Lung microvascular endothelial cell (primary cell): ENCODE results near the gene LEKR1. TPM values are rescaled to one million over a fixed set of nuclear protein-coding genes. Genes with fewer than 3 reads are reported as not detected.
"Not testable (repeated sequence)": the region's sequence is repeated elsewhere in the genome, so short reads cannot be mapped to it uniquely, and the experiment has no call there.

ENCODE experiments used
- DNase-seq, 2 donors: peaks; one replicate each; pipeline versions ENCODE4 v3.0.0 to v3.0.0-alpha.2; 2010; ENCODE audit warnings: low read depth in 2 of 2
- total RNA-seq: library from RNA; depleted of rRNA; stranded (reverse); fragments of >200 nt; gene quantifications from 2 replicates; pipeline ENCODE4 v1.2.1, GENCODE V29; 2014

The LEKR1 gene
- under 0.01 and 0.60 TPM in 2 replicates for total RNA-seq

GRCh38 chr3:156826144-156826895, at the start of gene LEKR1:
TSS of gene LEKR1 (plus strand) at chr3:156826353. CDS start at chr3:156829330, 2,977 bp downstream.
- peak; percentile 93 to 96 for DNase-seq

GRCh38 chr3:156776871-156777270, 49.3 kb upstream of the LEKR1 start:
- DNase-seq = no peak

- DNase-seq = peak in 1 of 2 donors; percentile 67
Measured at GRCh38 chr3:156781310-156782230, 44.6 kb upstream of the LEKR1 start.

- DNase-seq = peak in 1 of 2 donors; percentile 34
Measured at GRCh38 chr3:156782319-156782718, 43.8 kb upstream of the LEKR1 start.

GRCh38 chr3:156782921-156783320, 43.2 kb upstream of the LEKR1 start:
- DNase-seq = peak in 1 of 2 donors; percentile 4

GRCh38 chr3:156787001-156787400, 39.2 kb upstream of the LEKR1 start:
- DNase-seq = no peak

GRCh38 chr3:156787926-156788663, 38.1 kb upstream of the LEKR1 start:
- peak in 1 of 2 donors; percentile 68 for DNase-seq

- no peak for DNase-seq
Measured at GRCh38 chr3:156788846-156789245, 37.3 kb upstream of the LEKR1 start.

- DNase-seq = no peak
Measured at GRCh38 chr3:156790156-156790555, 36.0 kb upstream of the LEKR1 start.

- no peak for DNase-seq
Measured at GRCh38 chr3:156792114-156792513, 34.0 kb upstream of the LEKR1 start.

GRCh38 chr3:156792536-156792935, 33.6 kb upstream of the LEKR1 start:
- no peak for DNase-seq

- peak in 1 of 2 donors; percentile 37 for DNase-seq
Measured at GRCh38 chr3:156792945-156793344, 33.2 kb upstream of the LEKR1 start.

- DNase-seq = no peak
Measured at GRCh38 chr3:156793400-156793799, 32.8 kb upstream of the LEKR1 start.

GRCh38 chr3:156793851-156794250, 32.3 kb upstream of the LEKR1 start:
- no peak for DNase-seq

- DNase-seq = peak in 1 of 2 donors; percentile 49
Measured at GRCh38 chr3:156795890-156796481, 30.2 kb upstream of the LEKR1 start.

GRCh38 chr3:156797368-156797767, 28.8 kb upstream of the LEKR1 start:
- DNase-seq = no peak

- DNase-seq = not testable (repeated sequence)
Measured at GRCh38 chr3:156800287-156800686, 25.9 kb upstream of the LEKR1 start.

GRCh38 chr3:156801746-156802145, 24.4 kb upstream of the LEKR1 start:
- DNase-seq = no peak

- DNase-seq = no peak
Measured at GRCh38 chr3:156802821-156803606, 23.1 kb upstream of the LEKR1 start.

GRCh38 chr3:156803952-156804741, 22.0 kb upstream of the LEKR1 start:
- no peak for DNase-seq
